Upper lobe of right lung (tissue), 1 donor: Measurements from ENCODE around the gene HCRTR1. TPM values are rescaled to one million over a fixed set of nuclear protein-coding genes. Genes with fewer than 3 reads are reported as not detected.

Experiments used
- ATAC-seq: fragments of 200-7000 bp; cut with Tn5 transposase; one replicate; pipeline ENCODE4 v1.9.1; 2020; ENCODE audit warnings: mild to moderate bottlenecking, moderate library complexity
- DNase-seq: peaks from one replicate; pipeline ENCODE4 v3.0.0-alpha.2; 2020
- H3K27ac ChIP-seq: fragments of 200-600 bp; one replicate; pipeline ENCODE4 v1.8.0; 2022
- H3K27me3 ChIP-seq: fragments of 200-600 bp; one replicate; pipeline ENCODE4 v1.8.0; 2022; ENCODE audit warnings: mild to moderate bottlenecking
- H3K36me3 ChIP-seq: fragments of 200-600 bp; one replicate; pipeline ENCODE4 v1.8.0; 2022
- H3K4me1 ChIP-seq: fragments of 200-600 bp; one replicate; pipeline ENCODE4 v1.8.0; 2022
- H3K4me3 ChIP-seq: fragments of 200-600 bp; one replicate; pipeline ENCODE4 v1.8.0; 2022; ENCODE audit warnings: mild to moderate bottlenecking
- H3K9me3 ChIP-seq: fragments of 200-600 bp; one replicate; pipeline ENCODE4 v1.8.0; 2022
- intact Hi-C: fragments of 100-400 bp; cut with DNase I; formaldehyde crosslinking; loops from one replicate; pipeline ENCODE4 v1.11.0; 2022
- total RNA-seq: library from RNA; stranded (reverse); fragmentation: NEBNext Ultra II Directional; extraction: Animal tissue kit (Norgen Biotek cat#: 25700); gene quantifications from one replicate; pipeline ENCODE4 v1.2.1, GENCODE V29; 2021
- TF ChIP-seq, protein P1 (sequence below): fragments of 200-600 bp; IDR thresholded peaks from one replicate; pipeline ENCODE4 v1.8.0; 2022; ENCODE audit warnings: antibody characterized with exemption
- donor health status: DM: no; HTN: yes; CAD: no; lungs with severe emphysema.

Gene HCRTR1
- total RNA-seq, 1 donor from 2014 or later = not detected

DNA sequence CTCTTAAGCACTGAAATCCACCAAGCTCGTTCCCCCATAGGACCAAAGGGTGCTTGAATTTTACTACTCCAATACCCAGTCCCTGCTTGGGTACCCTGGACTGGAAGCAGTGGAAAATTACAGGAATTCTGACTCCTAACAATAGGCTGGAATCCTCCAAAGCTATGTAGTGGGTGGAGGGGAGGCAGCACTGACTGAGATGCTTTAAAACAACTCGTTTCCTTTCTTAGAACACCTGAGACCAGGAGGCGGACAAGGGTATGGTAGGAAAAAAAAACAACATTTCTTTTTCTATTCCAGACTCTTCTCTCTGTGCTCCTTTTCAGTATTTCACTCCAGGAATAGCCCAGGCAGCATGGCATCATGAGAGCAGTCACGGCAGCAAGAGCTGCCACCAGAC is 24.9 kb downstream of the HCRTR1 start:
- TF ChIP-seq, protein P1, sequence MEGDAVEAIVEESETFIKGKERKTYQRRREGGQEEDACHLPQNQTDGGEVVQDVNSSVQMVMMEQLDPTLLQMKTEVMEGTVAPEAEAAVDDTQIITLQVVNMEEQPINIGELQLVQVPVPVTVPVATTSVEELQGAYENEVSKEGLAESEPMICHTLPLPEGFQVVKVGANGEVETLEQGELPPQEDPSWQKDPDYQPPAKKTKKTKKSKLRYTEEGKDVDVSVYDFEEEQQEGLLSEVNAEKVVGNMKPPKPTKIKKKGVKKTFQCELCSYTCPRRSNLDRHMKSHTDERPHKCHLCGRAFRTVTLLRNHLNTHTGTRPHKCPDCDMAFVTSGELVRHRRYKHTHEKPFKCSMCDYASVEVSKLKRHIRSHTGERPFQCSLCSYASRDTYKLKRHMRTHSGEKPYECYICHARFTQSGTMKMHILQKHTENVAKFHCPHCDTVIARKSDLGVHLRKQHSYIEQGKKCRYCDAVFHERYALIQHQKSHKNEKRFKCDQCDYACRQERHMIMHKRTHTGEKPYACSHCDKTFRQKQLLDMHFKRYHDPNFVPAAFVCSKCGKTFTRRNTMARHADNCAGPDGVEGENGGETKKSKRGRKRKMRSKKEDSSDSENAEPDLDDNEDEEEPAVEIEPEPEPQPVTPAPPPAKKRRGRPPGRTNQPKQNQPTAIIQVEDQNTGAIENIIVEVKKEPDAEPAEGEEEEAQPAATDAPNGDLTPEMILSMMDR = no peak
- no peaks in the 10 kb centered on the region for H3K27me3 ChIP-seq
- intact Hi-C loops = no loop called here
- no peak overlapping the region for H3K27ac ChIP-seq
- H3K4me1 ChIP-seq = peaks cover 66% of the 10 kb centered on the region
- H3K36me3 ChIP-seq = no peaks in the 10 kb centered on the region
- ATAC-seq (no peak), DNase-seq (no peak)
- H3K4me3 ChIP-seq = no peak overlapping the region
- H3K9me3 ChIP-seq = no peaks in the 10 kb centered on the region

DNA sequence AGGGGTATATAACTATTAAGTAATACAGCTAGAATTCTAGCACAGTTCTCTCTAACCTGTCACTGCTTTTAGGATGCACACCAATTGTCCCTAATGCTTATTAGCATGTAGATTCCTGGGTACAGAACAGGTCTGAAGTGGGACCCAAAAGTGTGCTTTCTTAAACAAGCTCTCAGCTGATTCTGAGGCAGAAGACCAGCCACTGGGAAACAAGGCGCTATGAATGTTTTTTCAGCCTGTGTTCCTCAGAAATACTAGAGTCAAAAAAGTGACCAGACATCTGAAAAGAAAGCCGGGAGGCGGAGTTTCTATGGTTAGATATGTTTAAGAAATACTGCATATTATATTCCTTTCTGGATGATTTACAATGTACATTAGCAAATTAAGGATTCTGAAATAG is 25.4 kb downstream of the HCRTR1 start:
- no peak for ATAC-seq
- DNase-seq = no peak
- peaks cover 63% of the 10 kb centered on the region for H3K4me1 ChIP-seq
- H3K36me3 ChIP-seq = no peaks in the 10 kb centered on the region
- intact Hi-C loops = no loop called here
- no peaks in the 10 kb centered on the region for H3K27me3 ChIP-seq
- H3K27ac ChIP-seq = no peak overlapping the region
- H3K9me3 ChIP-seq = no peaks in the 10 kb centered on the region
- H3K4me3 ChIP-seq = no peak overlapping the region
- TF ChIP-seq, protein P1 = no peak

DNA sequence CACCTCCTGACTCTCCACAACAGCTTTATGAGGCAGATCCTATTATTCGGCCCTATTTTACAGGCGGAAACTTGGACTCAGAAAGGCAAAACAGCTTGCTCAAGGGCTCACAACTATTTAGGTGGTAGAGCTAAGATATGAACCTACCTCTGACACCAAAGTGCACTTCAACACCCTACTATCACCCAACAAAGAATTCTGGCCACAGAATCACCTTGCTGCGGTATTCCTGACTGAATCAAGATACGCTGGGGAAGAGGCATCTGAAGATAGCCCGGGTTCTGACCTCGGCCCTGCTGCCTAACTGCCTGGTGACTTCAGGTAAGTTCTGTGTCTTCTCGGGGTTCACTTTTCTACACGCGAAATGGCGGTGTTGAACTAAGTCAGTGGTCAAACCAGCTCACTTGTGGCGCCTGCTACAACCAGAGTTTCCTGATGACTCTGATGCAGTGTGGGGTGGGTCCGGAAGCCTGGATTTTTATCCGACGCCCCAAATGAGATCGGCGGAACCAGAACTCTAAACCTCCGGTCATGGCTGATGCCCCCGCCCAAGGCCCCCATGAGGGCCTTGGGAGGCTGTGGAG is 26.6 kb downstream of the HCRTR1 start:
- H3K4me1 ChIP-seq = peaks cover 51% of the 10 kb centered on the region
- DNase-seq (no peak), ATAC-seq (no peak)
- H3K36me3 ChIP-seq = no peaks in the 10 kb centered on the region
- H3K27ac ChIP-seq = peak overlapping the region; percentile 100
- H3K4me3 ChIP-seq = peak overlapping the region; percentile 97
- intact Hi-C loops = no loop called here
- TF ChIP-seq, protein P1 = no peak
- H3K27me3 ChIP-seq = no peaks in the 10 kb centered on the region
- no peaks in the 10 kb centered on the region for H3K9me3 ChIP-seq

DNA sequence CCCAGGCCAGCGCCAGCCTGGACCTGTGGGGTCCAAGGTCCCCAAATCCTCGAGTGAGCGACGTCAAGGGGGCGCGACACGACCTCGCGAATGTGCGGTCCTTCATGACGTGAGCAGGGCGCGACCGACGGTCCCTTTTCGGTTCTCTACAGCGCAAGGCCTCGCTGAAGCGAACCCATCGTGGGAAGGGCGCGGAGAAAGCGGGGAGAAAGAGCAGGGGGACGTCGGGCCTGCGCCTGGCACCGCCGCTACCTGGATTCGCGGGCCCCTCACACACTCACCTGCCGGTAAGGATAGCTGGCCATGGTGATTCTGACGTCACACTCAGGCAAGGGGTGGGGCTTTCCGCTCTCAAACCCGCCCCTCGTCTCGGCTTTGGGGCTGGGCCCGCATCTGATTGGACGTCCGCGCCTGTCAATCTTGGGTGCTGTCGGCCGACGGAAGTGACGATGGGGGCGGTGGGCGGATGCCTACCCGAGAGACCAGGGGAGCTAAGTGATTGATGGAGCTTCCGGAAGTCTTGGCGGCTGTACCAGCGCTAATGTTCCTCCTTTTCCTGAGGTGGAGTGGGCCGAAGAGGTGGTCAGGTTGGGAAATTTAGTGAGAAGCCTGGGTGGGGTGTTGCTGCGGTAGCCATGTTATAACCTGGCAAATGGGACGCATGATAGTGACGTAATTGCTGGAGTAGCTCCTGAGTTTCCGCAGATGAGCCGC is 27.2 kb downstream of the HCRTR1 start, which contains the start of gene PEF1:
TSS of gene PEF1 (minus strand) at position 317 of the 714 bp plus-strand sequence. CDS start at position 305, 12 bp downstream.
- Histone ChIP-seq H3K27me3 (no peaks in the 10 kb centered on the region), H3K36me3 (no peaks in the 10 kb centered on the region), H3K4me3 (peak within 1 kb of the TSS; percentile 97), H3K4me1 (peaks cover 45% of the 10 kb centered on the region), H3K27ac (peak within 1 kb of the TSS; percentile 100), H3K9me3 (no peaks in the 10 kb centered on the region)
- TF ChIP-seq, protein P1 = no peak
- peak; percentile 96 for ATAC-seq
- DNase-seq = peak; percentile 100
- intact Hi-C loops = no loop called here

DNA sequence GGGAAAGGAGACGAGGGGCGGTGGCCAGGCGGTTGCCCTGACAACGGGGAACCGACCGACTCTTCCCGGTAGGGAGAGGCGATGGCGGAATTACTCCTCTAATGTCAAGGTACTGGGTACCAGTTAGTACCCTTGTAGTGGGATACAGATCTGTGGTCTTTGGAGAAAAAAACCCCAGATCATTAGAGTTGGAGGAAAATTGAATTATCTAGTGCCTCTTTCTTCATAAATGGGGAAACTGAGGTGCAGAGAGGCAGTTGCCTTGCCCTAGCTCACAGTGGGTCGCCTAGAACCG is 27.7 kb downstream of the HCRTR1 start:
- H3K27ac ChIP-seq = peak overlapping the region; percentile 100
- H3K9me3 ChIP-seq = no peaks in the 10 kb centered on the region
- intact Hi-C loops = no loop called here
- DNase-seq (peak; percentile 91), ATAC-seq (no peak)
- TF ChIP-seq, protein P1 = no peak
- peak overlapping the region; percentile 97 for H3K4me3 ChIP-seq
- no peaks in the 10 kb centered on the region for H3K27me3 ChIP-seq
- no peaks in the 10 kb centered on the region for H3K36me3 ChIP-seq
- H3K4me1 ChIP-seq = peaks cover 40% of the 10 kb centered on the region
